ENCODE results near the gene SF3B1.
"Not testable (repeated sequence)": the region's sequence is repeated elsewhere in the genome, so short reads cannot be mapped to it uniquely, and the experiment has no call there.

SF3B1 gene

DNA sequence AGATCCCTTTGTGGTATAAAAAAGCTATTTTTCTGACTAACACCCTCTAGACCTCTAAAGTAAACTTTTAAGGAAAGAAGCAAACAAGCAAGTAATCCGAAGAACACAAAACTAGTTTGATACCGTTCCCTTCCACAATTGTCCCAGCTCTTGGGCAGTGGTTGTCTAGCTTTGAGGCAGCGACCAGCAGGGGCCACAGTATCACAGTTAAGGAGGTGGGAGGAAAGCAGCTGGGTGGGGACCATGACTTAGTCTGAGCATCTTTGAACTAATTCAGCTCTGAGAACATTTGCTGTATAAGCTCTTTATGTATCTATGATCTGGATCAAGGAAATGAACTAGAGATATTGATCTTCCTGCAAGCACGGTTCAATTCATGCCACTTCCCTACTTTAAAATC is 51.0 kb downstream of the SF3B1 start:
- in situ Hi-C loops (cut with MboI; ENCODE audit: low sequenced_read_pairs), result no loop called here

DNA sequence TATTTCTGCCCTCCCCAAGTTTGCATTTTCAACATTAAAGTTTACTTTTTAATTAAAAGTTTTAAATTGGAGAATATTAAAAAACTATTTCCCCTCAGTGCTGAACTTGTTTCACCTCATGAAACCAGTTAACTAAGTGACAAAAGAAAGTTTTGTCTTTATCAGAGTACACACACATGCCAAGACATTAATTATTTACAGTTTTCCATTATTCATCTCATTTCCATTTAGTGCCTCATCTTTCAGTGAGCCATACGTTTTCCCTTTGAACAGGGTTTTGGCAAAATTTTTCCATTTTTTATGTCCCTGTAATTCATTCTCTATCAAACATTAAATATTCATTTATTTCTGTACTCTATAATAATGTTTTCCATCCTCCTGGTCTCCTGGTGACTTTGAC is 53.2 kb downstream of the SF3B1 start:
- in situ Hi-C loops (cut with MboI; ENCODE audit: low sequenced_read_pairs), result no loop called here

DNA sequence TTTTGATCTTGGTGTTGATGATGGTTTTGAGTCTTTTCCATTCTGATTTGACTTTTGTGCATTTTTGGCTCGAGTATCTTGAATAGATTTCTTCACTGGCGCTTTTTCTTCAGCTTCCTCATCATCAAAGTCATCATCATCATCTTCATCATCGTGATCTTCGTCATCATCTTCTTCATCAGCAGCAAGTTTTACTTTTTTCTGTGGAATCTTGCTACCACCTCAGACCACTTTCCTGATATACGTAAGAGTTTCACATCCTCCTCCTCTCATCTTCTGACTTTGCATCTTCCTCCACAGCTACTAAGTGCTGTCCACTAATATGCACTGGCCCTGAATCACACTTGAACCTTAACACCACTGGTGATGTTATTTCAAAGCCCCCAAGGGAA is 54.9 kb downstream of the SF3B1 start:
- in situ Hi-C loops (cut with MboI; ENCODE audit: low sequenced_read_pairs), result not testable (repeated sequence)

DNA sequence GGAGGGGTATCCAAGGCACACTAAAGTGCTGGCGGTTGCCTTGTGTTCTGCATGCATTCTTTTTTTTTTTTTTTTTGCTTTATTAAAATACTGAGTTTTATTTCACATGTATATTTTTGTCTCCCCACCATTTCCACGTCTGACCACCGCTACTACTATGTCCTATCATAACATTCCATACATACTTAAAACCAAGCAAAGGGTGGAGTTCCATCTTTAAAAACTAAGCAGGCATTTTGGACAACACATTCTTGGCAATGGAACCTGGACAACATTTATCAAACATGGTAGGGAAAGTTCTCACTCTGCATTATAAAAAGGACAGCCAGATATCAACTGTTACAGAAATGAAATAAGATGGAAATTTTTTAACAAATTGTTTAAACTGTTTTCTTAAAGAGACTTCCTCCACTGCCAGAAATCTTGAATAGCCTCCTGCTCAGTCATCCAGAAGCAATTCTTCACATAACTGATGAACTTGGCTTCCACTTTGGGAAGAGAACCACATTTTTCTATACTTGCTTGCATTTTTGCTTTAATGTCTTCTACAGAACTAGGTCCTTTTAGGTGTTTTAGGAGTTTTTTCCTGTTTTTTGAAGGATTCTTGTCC is 55.4 kb downstream of the SF3B1 start:
- in situ Hi-C loops (cut with MboI; ENCODE audit: low sequenced_read_pairs), result not testable (repeated sequence)

DNA sequence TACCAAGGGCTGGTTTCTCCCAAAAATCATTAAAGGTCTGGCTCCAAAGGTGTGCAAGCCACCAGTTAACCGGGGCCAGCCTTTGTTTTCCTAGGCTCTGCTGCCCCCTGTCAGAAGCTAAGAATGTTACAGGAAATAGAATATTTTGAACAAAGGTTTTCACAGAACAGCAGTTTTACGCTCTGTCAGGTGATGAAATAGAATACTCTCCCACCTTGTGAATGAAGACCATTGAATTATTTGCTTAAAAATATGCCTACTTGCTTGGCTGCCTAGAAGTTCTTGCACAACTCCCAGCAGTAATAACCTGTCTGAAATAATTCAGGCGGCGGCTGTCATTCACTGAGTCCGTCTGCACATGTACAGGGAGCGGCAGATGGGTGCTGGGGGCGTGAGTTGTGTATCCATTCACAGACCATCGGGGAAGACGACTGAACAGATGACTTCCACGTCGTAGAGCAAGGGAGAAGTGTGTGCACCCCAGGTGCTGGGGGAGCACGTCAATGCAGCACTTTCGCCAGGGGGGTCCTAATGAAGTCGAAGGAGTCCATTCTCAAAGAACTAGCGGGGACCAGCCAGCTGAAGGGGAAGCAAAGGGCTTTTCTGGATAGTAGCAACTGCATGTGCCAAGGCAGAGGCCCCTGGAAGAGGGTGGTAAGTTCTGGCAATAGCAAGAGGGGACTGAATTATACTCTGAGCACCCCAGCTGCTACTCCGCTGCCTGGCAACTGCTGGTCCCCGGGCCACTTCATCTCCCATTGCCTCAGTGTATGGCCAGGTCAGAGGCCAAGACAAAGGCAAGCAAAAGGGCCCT is 56.1 kb downstream of the SF3B1 start:
- in situ Hi-C loops (cut with MboI; ENCODE audit: low sequenced_read_pairs), result no loop called here

DNA sequence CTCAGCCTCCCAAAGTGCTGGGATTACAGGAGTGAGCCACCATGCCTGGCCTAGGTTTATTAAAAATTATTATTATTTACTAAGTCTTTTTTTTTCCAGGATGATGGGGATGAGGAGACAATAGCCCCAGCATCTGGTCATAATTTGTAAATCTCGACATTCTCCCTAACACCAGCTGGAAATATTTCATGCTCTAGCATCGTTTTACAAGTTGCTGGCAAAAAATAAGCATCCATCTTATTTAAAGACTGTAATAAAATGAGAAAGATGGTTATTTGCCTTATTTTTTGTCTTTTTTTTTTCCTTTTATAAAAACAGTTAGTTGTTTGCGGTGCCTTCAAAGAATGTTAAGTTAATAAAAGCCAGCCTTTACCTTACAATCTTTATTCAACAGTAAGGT is 56.7 kb downstream of the SF3B1 start:
- in situ Hi-C loops (cut with MboI; ENCODE audit: low sequenced_read_pairs), result no loop called here

DNA sequence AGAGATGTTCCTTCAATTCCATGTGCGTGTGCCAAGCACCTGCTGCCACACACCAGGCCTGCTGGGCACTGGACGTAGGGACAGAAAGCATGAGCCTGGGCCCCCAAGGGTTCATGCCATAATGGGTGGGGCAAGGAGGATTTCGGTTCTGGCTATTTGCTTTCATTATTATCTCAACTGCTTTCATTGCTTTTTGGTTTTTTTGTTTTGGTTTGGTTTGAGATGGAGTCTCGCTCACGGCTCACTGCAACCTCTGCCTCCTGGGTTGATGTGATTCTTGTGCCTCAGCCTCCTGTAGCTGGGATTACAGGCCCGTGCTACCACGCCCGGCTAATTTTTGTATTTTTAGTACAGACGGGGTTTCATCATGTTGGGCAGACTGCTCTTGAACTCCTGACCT is 57.2 kb downstream of the SF3B1 start:
- in situ Hi-C loops (cut with MboI; ENCODE audit: low sequenced_read_pairs), result no loop called here

DNA sequence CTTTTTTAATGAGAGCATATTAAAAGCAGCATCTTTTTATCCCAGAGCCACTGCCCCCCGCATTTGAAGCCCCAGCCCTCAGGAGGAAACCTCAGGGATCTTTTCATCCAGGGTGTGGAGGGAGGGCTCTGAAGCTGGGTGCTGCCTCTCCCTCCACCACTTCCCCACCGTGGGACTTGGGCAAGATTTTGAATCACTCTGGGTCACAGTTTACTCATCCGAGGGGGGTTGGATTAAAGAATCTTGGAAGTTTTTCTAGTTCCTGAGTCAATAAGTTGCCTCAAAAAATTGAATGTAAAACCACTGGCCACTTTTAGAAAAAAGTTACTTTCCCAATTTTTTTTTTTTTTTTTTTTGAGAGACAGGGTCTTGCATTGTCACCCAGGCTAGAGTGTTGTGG is 62.2 kb downstream of the SF3B1 start:
- in situ Hi-C loops (cut with MboI; ENCODE audit: low sequenced_read_pairs), result no loop called here

DNA sequence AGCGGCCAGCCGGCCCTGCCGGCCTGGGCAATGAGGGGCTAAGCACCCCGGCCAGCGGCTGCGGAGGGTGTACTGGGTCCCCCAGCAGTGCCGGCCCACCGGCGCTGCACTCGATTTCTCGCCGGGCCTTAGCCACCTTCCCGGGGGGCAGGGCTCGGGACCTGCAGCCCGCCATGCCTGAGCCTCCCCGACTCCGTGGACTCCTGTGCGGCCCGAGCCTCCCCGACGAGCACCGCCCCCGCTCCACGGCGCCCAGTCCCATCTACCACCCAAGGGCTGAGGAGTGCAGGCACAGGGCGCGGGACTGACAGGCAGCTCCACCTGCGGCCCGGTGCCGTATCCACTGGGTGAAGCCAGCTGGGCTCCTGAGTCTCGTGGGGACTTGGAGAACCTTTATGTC is 64.2 kb downstream of the SF3B1 start:
- in situ Hi-C loops (cut with MboI; ENCODE audit: low sequenced_read_pairs), result not testable (repeated sequence)

DNA sequence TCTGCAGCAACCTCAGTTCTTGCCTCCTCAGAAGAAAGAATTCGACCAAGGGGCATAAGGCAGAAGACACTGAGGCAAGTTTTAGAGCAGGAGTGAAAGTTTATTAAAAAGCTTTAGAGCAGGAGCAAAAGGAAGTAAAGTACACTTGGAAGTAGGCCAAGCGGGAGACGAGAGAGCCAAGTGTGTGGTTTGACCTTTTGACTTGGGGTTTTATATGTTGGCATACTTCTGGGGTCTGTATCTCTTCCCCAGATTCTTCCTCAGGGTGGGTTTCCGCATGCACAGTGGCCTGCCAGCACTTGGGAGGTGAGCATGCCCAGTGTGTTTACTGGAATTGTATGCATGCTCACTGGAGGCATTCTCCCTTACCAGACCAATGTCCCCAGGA is 64.9 kb downstream of the SF3B1 start:
- in situ Hi-C loops (cut with MboI; ENCODE audit: low sequenced_read_pairs), result no loop called here

DNA sequence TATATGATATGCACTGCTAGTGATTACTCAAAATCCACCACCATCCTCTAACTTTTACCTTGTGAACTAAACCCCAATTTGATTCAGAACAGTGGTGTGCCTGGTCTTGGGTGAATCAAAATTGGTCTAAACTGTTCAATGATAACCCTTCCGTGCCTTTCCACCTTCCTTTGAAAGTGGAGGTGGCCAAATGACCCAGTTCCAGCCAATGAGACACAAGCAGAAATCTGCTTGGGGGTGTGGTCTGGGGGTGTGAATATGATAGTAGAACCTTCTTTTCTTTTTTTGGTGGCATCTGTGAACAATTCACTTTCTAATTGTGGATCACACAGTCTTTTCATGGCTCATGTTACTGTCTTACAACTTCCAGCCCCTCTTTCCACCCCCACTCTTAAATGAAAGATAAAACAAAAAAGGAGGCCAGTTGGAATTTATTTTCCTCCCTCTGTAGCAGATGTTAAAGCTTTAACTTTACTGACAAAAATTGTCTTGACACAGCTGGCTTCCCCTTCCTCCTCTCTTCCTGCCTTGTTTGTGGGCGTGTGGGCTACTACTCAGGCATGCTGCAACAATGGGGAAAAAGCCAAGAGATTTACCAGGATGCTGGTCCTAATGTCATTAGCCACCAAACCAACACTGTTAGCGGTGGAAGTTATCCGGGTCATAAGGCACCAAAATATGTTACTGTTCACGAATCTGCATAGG is 65.4 kb downstream of the SF3B1 start:
- in situ Hi-C loops (cut with MboI; ENCODE audit: low sequenced_read_pairs), result no loop called here

DNA sequence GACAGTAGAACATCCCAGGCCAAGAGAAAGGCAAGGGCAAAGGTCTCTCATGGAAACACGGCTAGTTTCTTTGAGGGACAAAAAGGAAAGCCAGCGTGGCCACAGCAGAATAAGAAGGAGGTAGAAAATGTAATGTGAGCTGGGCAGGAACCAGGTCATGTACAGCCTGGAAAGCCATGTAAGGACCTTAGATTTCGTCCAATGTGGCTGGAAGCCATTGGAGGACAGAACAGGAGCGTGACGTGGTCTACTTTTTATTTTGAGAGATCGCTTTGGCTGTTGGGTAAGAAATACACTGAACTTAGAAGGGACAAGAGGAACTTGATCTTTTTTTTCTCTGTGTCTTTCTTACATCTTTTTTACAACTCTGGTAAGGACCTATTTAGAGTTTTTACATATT is 66.4 kb downstream of the SF3B1 start:
- in situ Hi-C loops (cut with MboI; ENCODE audit: low sequenced_read_pairs), result no loop called here

DNA sequence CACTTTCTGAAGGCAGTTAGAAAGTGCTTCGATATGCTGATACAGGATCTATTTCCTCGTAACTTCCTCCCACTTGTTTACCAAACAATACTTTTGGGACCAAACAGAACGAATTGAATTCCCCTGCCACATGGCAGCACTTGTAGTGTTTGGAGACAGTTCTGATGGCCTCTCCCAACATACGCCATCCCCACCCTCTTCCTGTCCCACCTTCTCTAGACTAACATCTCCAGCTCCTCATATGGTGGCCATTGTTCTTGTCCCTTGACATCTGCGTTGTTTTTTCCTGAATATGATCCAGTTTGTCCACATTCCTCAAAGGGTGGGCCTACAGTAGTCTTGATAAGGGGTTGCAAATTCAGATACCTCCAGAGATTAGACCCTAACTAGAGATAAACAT is 70.8 kb downstream of the SF3B1 start:
- in situ Hi-C loops (cut with MboI; ENCODE audit: low sequenced_read_pairs), result no loop called here

DNA sequence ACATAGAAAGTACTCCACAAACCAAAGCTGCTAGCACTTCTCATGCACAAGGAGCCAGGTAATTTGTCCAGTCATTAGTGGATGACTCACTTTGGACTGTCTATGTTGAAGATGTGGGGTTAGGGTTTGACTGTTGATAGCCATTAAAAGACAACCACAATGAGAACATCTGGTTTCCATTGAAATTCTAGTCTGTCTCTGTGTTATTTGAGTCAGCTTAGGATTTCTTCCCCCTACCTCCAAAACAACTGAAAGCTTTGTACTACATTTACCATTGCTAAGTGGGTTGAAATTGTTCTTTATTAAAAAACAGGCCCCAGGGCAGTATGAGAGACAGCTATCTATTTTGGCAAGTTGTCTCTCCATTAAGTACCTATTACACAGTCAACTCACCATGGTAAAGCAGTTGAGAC is 74.1 kb downstream of the SF3B1 start:
- in situ Hi-C loops (cut with MboI; ENCODE audit: low sequenced_read_pairs), result no loop called here

DNA sequence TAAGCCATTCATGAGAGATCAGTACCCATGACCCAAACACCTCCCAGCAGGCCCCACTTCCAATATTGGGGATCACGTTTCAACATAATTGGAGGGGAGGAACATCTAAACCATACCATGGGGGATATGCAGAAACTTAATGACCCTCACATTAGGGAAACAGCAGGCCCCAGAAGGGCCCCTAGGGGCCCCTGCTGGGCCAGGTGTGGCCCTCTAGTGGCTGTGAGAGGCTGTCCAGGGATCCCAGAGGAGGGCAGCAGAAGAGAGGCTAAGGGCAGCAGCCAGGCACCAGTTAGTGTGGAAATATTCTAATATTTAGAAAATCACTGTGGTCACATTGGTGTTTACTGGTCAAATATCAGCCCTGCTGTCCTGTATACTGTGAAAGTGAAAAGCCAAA is 75.0 kb downstream of the SF3B1 start:
- in situ Hi-C loops (cut with MboI; ENCODE audit: low sequenced_read_pairs), result no loop called here

DNA sequence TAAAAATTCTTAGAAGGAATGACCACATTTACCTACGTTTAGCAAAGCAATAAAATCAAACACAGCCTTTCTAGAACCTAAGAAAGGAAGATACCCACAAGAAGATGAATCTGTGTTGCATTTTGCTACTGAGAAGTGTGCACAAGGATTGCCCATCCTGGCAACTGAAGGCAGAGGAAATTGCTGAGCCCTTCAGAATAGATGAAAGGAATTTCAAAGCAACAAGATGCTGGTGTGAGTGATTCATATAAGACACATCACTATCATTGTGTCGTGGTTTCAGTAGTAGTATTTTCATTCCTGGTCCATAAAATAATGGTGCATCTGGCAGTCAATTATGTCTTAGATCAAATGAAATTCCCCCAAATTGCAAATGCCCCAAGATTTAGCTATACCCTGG is 75.9 kb downstream of the SF3B1 start:
- in situ Hi-C loops (cut with MboI; ENCODE audit: low sequenced_read_pairs), result no loop called here

DNA sequence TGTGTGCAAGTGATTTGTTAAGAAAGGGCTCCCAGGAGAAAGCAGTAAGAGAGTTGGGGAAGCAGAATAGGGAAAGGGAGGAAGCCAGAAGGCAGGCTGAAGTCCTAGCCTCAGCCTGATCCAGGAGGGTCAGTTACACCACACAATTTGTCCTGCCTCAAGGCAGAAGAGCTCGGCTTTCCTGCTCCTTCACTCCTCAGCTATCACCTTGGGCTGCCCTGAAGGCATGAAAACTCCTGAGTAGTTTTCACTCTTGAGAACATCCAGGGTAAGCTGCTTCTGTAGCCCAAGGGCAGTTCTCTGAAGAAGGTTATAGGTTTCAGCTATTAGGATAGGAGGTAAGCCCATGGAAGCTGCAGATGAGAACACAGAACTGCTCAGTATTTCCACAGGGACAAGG is 76.8 kb downstream of the SF3B1 start:
- in situ Hi-C loops (cut with MboI; ENCODE audit: low sequenced_read_pairs), result no loop called here

DNA sequence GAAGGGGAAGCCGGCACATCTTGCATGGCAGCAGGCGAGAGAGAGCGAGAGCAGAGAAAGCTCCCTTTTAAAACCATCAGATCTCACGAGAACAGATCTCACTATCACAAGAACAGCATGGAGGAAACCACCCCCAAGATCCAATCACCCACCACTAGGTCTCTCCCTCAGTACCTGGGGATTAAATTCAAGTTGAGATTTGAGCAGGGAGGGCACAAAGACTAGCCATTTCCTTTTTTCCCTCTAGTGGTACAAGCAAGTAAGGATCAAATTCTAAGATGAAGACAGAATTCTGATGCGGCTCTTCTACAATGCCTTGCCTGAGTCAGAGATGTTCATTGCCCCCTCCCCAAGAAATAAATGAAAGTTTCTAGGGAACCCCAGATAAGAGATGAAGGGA is 78.7 kb downstream of the SF3B1 start:
- in situ Hi-C loops (cut with MboI; ENCODE audit: low sequenced_read_pairs), result no loop called here

DNA sequence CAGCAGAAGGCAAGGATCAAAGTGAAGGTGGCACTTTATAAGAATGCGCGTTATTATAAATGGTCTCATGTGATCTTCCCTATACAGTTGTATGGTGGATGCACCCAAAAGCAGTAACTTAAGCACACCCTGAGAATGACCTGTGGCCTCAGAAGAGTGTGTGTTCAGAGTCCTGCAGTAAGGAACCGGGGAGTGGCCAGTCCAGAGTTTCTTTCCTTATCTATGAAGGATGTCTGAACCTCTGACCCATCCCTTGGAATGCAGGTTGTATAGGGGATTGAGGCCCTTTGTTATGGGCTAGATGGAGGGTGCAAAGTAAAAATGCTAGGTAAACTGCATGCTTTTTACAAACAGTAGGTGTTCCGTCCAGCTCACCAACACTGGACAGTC is 80.7 kb downstream of the SF3B1 start:
- in situ Hi-C loops (cut with MboI; ENCODE audit: low sequenced_read_pairs), result no loop called here

DNA sequence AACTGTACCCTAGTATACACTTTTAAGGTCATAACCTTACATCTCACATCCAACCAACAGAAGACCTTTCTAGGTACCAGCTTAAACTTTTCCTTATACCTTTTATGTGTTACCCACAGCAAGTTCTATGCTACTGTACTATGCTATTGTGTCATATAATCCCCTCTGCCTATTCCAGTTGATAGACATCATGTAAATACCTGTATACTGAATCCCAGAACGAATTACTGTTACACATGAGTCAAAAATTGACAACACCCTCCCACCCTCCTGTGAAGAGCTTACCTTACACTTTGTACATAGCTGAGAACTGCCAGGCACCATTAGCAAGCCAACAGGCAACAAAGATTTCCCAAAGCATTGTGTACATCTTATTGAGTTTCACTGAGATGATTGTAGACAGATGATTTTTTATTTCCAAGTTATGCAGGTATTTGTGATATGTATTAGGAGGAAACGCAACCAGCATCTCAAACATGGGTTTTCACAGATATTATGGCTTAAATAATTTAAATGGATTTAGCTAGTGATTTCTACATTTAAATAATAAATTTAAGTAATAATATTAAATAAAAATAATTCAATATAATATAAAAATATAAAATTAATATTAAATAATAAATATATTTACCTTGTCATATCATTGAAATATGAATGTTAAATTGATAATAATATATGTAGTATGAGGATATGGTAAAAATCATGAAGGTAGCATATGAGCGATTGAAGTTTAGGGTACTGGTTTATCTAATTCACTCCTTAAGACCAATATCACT is 81.2 kb downstream of the SF3B1 start:
- in situ Hi-C loops (cut with MboI; ENCODE audit: low sequenced_read_pairs), result no loop called here

DNA sequence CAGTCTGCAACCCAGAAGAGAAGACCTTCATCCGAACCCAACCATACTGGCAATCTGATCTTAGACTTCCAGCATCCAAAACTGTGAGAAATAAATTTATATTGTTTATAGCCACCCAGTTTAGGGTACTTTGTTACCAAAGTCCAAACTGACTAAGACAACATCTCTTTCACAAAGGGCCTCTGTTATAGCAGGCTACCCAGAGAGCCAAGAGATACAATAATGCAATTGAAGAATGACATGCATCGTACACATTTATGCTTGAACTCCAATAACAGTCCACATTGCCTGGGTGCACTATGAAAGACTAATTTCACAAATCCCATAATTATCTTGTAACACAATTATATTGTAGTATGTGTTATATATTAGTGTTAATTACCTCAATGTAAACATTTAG is 85.1 kb downstream of the SF3B1 start:
- in situ Hi-C loops (cut with MboI; ENCODE audit: low sequenced_read_pairs), result no loop called here
